Measurements from ENCODE around the gene PNO1. TPM values are rescaled to one million over a fixed set of nuclear protein-coding genes. Genes with fewer than 3 reads are reported as not detected.
"Not testable (repeated sequence)": the region's sequence is repeated elsewhere in the genome, so short reads cannot be mapped to it uniquely, and the experiment has no call there.

Gene PNO1
- 27.9 and 35.0 TPM in 2 replicates for total RNA-seq (2022)
- percentile 87 among the genes with signal in this experiment for Bru-seq, nascent RNA
- BruChase-seq, experiment 1, labeled RNA remaining after a 6-hour chase, result percentile 84 among the genes with signal in this experiment
- BruChase-seq, experiment 2, labeled RNA remaining after a 2-hour chase, result percentile 81 among the genes with signal in this experiment
- long read RNA-seq, transcript PNO1-201 (7 exons, 2,286 nt), result major isoform, 165 of 190 reads
- long read RNA-seq, partial matches to known transcripts, result 4 of 190 reads
- long read RNA-seq, other reads (novel, unspliced or antisense), result 21 of 190 reads

GRCh38 chr2:68157402-68158133 is at the start of gene PNO1:
Gene PNO1 (plus strand): TSS chr2:68157888. CDS start chr2:68157935, 47 bp downstream.
- peaks cover 45% of the 10 kb centered on the region for H3K36me3 Mint-ChIP-seq (ENCODE audit: insufficient read depth, unreplicated experiment)
- intact Hi-C loops (cut with micrococcal nuclease), result loop anchor here (1.0 to 5.0 kb wide), 4 partner anchors 35 to 95 kb away; partner anchors contain the start of genes C1D and PPP3R1
- DNase-seq (ENCODE audit: unreplicated experiment), result peak; percentile 95
- POLR2A ChIA-PET, result interaction anchor here (0.6 to 3.4 kb wide), 35 partner anchors 11 to 1003 kb away, joined by 3 to 66 read pairs (median 5); partner anchors contain the start of genes C1D and PPP3R1
- H3K4me1 Mint-ChIP-seq (ENCODE audit: insufficient read depth, unreplicated experiment), result peaks cover 12% of the 10 kb centered on the region
- peak within 1 kb of the TSS; percentile 98 for H3K4me3 Mint-ChIP-seq (ENCODE audit: unreplicated experiment)
- no peaks in the 10 kb centered on the region for H3K9me3 Mint-ChIP-seq (ENCODE audit: unreplicated experiment)
- peak within 1 kb of the TSS; percentile 100 for H3K27ac Mint-ChIP-seq (ENCODE audit: low read depth, unreplicated experiment)
- no peak for TF ChIP-seq CTCF (IDR thresholded peaks at IDR 0.05; ENCODE audit: unreplicated experiment)
- CTCF ChIA-PET, result interaction anchor here (0.6 to 2.5 kb wide), 9 partner anchors 11 to 1050 kb away, joined by 3 to 13 read pairs (median 4); no protein-coding TSS in a partner anchor
- BruUV-seq (replicated peaks), result no TSS peak
- H3K27me3 Mint-ChIP-seq (ENCODE audit: insufficient read depth, unreplicated experiment), result no peaks in the 10 kb centered on the region

GRCh38 chr2:68108120-68108519 is 49.6 kb upstream of the PNO1 start:
- Mint-ChIP-seq H3K27ac (ENCODE audit: low read depth, unreplicated experiment) (no peak overlapping the region), H3K27me3 (ENCODE audit: insufficient read depth, unreplicated experiment) (no peaks in the 10 kb centered on the region), H3K4me1 (ENCODE audit: insufficient read depth, unreplicated experiment) (no peaks in the 10 kb centered on the region), H3K4me3 (ENCODE audit: unreplicated experiment) (no peak overlapping the region), H3K36me3 (ENCODE audit: insufficient read depth, unreplicated experiment) (no peaks in the 10 kb centered on the region), H3K9me3 (ENCODE audit: unreplicated experiment) (peaks cover 14% of the 10 kb centered on the region)
- CTCF ChIA-PET, result interaction anchor here (0.5 to 3.8 kb wide), 4 partner anchors 9 to 1746 kb away, joined by 3 to 14 read pairs (median 4); no protein-coding TSS in a partner anchor
- intact Hi-C loops (cut with micrococcal nuclease), result no loop called here
- DNase-seq (ENCODE audit: unreplicated experiment), result no peak
- no TSS peak for BruUV-seq (replicated peaks)
- POLR2A ChIA-PET, result interaction anchor here (0.6 kb wide), 1 partner anchor 359 kb away, joined by 5 read pairs; the partner anchor contains the start of gene APLF
- TF ChIP-seq CTCF (IDR thresholded peaks at IDR 0.05; ENCODE audit: unreplicated experiment), result no peak

- no TSS peak for BruUV-seq (replicated peaks)
- H3K27ac Mint-ChIP-seq (ENCODE audit: low read depth, unreplicated experiment), result no peak overlapping the region
- H3K36me3 Mint-ChIP-seq (ENCODE audit: insufficient read depth, unreplicated experiment), result no peaks in the 10 kb centered on the region
- no peak for DNase-seq (ENCODE audit: unreplicated experiment)
- H3K27me3 Mint-ChIP-seq (ENCODE audit: insufficient read depth, unreplicated experiment), result no peaks in the 10 kb centered on the region
- intact Hi-C loops (cut with micrococcal nuclease), result no loop called here
- no peak for TF ChIP-seq CTCF (IDR thresholded peaks at IDR 0.05; ENCODE audit: unreplicated experiment)
- H3K4me3 Mint-ChIP-seq (ENCODE audit: unreplicated experiment), result no peak overlapping the region
- ChIA-PET POLR2A (no interaction called here), CTCF (interaction anchor here (3.8 kb wide), 1 partner anchor 12 kb away, joined by 14 read pairs; no protein-coding TSS in a partner anchor)
- no peaks in the 10 kb centered on the region for H3K4me1 Mint-ChIP-seq (ENCODE audit: insufficient read depth, unreplicated experiment)
- peaks cover 14% of the 10 kb centered on the region for H3K9me3 Mint-ChIP-seq (ENCODE audit: unreplicated experiment)
Observed at GRCh38 chr2:68110102-68110501, 47.6 kb upstream of the PNO1 start.

- no peak for TF ChIP-seq CTCF (IDR thresholded peaks at IDR 0.05; ENCODE audit: unreplicated experiment)
- Mint-ChIP-seq H3K9me3 (ENCODE audit: unreplicated experiment) (no peaks in the 10 kb centered on the region), H3K4me1 (ENCODE audit: insufficient read depth, unreplicated experiment) (no peaks in the 10 kb centered on the region), H3K27ac (ENCODE audit: low read depth, unreplicated experiment) (no peak overlapping the region), H3K4me3 (ENCODE audit: unreplicated experiment) (no peak overlapping the region), H3K36me3 (ENCODE audit: insufficient read depth, unreplicated experiment) (no peaks in the 10 kb centered on the region), H3K27me3 (ENCODE audit: insufficient read depth, unreplicated experiment) (no peaks in the 10 kb centered on the region)
- no TSS peak for BruUV-seq (replicated peaks)
- DNase-seq (ENCODE audit: unreplicated experiment), result no peak
- ChIA-PET CTCF (interaction anchor here (1.1 to 1.2 kb wide), 2 partner anchors 176 to 178 kb away, joined by 3 read pairs; no protein-coding TSS in a partner anchor), POLR2A (no interaction called here)
- intact Hi-C loops (cut with micrococcal nuclease), result no loop called here
Observed at GRCh38 chr2:68115965-68116364, 41.7 kb upstream of the PNO1 start.

- H3K27ac Mint-ChIP-seq (ENCODE audit: low read depth, unreplicated experiment); H3K4me3 Mint-ChIP-seq (ENCODE audit: unreplicated experiment); H3K27me3 Mint-ChIP-seq (ENCODE audit: insufficient read depth, unreplicated experiment); DNase-seq (ENCODE audit: unreplicated experiment); H3K36me3 Mint-ChIP-seq (ENCODE audit: insufficient read depth, unreplicated experiment); intact Hi-C loops (cut with micrococcal nuclease); BruUV-seq (replicated peaks); H3K4me1 Mint-ChIP-seq (ENCODE audit: insufficient read depth, unreplicated experiment); POLR2A ChIA-PET; CTCF ChIA-PET; H3K9me3 Mint-ChIP-seq (ENCODE audit: unreplicated experiment): not testable (repeated sequence)
Observed at GRCh38 chr2:68117922-68118321, 39.8 kb upstream of the PNO1 start.

All from MCF 10A (cell line).